Activated gamma-delta T cell (primary cell): ENCODE data around the gene TRAF2.

Source experiments
- DNase-seq: peaks from one replicate; lab custom pipeline; 2025; lab: John Stamatoyannopoulos, UW

TRAF2 gene

DNA sequence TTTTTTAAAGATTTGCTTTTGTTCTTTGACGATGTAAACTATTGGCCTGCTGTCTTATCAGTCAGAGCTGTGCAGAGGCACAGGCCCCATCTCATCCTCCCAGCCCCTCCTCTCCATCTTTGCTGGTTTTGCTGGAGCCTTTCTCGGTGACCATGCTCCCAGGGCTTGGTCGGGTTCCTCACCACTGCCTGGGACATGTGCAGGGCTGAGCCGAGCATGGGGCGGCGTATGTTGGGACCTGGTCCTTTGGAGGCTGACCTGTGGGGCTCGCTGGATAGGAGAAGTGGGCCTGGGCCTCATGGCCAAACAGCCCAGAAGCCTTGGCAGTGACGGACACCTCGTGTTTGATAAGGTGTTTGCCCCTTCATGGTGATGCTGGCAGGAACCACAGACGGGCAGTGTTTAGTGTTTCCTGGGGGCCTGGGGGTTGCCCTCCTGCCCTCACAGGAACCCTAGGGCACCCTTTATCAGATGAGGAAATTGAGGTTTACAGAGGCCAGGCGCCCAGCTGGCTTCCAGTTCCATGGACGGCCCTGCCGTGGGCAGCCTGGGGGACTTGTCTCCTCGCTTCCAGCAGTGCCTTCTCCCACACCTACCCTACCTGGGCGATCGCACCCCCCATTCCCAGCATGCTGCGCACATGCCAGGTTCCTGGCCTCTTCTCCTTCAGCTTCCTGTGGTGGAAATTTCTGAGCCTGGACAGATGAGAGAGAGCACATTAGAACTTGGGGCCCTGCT lies 27.6 kb downstream of the TRAF2 start:
- DNase-seq: no peak

GRCh38 chr9:136915632-136916329 lies 29.5 kb downstream of the TRAF2 start:
- no peak for DNase-seq

DNA sequence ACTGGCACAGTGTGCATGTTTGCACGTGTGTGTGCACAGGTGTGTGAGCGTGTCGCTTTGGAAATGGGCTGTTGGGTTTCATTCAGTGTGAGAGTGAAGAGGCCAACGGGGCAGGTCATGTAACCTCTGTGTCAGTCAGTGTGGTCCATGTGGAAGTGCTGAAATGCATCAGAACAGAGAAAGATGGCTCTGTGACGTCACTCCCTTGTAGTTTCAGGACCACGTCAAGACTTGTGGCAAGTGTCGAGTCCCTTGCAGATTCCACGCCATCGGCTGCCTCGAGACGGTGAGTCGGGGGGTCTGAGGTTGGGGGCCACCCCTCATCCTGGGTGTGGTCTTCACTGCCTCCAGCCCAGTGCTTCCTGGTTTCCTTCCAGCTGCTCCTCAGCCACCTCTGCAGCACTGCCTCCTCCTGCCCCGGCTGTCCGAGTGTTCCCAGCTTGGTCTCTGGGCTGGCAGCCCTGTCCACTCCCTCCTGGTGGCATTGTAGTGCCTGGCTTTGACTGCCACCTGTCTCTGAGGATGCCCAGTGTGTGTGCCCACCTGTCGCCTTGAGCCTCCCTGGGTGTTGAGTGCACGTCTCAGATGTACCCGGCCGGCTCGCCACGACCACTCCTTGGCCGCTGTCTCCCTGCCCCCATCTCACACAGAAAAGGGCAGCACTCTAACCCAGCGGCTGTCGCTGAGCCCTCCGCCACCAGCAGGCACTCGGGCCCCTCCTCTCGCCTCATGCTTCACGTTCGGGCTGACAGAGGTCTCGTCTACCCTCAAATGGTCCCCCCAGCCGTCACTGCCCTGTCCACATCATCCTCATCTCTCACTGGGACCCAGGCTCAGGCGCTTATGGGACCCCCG lies 30.2 kb downstream of the TRAF2 start:
- DNase-seq: no peak

- DNase-seq: no peak
Observed at GRCh38 chr9:136917902-136918301, 31.6 kb downstream of the TRAF2 start.

GRCh38 chr9:136920069-136920468 lies 33.8 kb downstream of the TRAF2 start:
- no peak for DNase-seq

DNA sequence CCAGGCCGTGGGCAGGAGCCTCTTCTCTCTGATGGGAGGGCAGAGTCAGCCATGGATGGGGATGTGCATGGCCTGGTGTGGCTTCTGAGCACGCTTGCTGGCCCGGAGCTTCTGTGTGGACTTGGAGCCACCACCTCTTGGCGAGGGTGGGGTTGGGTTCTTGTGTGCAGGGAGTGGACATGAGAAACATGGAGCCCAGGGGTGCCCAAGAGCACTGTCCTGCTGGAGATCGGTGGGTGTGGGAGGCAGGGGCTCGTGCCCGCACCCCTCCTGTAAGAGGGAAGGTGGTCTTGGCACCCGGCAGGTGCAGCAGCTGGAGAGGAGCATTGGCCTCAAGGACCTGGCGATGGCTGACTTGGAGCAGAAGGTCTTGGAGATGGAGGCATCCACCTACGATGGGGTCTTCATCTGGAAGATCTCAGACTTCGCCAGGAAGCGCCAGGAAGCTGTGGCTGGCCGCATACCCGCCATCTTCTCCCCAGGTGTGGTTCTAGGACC lies 34.5 kb downstream of the TRAF2 start:
- DNase-seq: no peak

- DNase-seq: no peak
Observed at GRCh38 chr9:136921307-136921706, 35.0 kb downstream of the TRAF2 start.

- DNase-seq: no peak
Observed at GRCh38 chr9:136921718-136922117, 35.4 kb downstream of the TRAF2 start.

DNA sequence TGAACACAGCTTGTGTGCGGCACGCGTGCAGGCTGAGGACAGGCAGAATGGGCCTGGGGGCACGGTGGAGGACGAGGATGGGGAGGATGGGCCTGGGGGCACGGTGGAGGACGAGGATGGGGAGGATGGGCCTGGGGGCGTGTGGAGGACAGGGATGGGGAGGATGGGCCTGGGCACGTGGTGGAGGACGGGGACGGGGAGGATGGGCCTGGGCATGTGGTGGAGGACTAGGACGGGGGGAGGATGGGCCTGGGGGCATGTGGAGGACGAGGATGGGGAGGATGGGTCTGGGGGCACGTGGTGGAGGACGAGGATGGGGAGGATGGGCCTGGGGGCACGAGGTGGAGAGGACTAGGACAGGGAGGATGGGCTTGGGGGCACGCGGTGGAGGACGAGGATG lies 36.2 kb downstream of the TRAF2 start:
- no peak for DNase-seq

DNA sequence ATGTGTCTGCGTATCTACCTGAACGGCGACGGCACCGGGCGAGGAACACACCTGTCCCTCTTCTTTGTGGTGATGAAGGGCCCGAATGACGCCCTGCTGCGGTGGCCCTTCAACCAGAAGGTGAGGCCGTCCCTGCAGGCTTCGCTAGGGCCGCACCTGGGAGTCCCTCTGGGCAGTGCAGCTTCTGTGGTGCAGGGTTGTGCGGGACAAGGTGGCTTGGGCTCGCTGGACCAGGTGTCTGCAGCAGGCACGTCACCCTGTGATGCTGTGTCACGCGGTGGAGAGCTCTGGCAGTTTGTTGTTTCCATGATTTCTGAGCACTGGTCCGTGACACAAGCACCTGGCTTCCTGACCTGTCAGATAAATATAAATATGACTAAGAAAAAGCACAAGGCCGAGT lies 37.6 kb downstream of the TRAF2 start:
- no peak for DNase-seq

GRCh38 chr9:136925414-136926153 lies 39.3 kb downstream of the TRAF2 start:
- no peak for DNase-seq

DNA sequence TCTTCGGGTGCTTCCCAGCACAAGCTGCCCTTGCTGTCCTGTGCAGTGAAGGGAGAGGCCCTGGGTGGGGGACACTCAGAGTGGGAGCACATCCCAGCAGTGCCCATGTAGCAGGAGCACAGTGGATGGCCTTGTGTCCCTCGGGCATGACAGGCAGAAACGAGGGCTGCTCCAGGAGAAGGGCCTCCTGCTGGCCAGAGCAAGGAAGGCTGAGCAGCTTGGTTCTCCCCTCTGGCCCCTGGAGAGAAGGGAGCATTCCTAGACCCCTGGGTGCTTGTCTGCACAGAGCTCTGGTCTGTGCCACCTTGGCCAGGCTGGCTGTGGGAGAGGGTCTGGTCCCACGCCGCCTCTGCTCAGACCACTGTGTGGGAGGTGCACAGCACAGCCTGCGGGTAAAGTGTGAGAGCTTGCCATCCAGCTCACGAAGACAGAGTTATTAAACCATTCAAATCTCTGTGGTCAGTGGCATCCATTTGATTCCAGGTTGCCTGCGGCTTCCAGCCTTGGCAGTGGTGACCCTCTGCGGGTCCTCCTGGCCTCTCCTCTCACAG lies 39.9 kb downstream of the TRAF2 start:
- DNase-seq: no peak

GRCh38 chr9:136926749-136927148 lies 40.4 kb downstream of the TRAF2 start:
- DNase-seq: no peak

- no peak for DNase-seq
Observed at GRCh38 chr9:136927343-136928271, 41.3 kb downstream of the TRAF2 start.

DNA sequence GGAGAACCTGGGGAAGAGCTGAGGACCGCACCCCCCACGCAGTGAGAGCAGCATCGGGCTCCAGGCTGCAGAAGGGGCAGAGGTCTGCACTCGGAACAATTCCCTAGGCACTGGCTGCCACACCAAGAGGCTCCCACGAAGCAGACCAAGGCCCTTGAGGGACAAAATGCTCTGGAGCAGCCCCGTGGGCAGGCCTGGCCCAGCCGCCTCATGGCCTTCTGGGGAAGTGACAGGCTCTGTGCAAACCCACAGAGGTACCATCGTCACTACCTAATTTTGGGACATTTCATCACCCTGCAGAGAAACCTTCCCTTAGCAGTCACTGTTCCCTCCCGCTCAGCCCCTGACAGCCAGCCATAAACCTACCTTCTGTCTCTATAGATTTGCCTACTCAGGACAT lies 42.3 kb downstream of the TRAF2 start:
- DNase-seq: no peak

DNA sequence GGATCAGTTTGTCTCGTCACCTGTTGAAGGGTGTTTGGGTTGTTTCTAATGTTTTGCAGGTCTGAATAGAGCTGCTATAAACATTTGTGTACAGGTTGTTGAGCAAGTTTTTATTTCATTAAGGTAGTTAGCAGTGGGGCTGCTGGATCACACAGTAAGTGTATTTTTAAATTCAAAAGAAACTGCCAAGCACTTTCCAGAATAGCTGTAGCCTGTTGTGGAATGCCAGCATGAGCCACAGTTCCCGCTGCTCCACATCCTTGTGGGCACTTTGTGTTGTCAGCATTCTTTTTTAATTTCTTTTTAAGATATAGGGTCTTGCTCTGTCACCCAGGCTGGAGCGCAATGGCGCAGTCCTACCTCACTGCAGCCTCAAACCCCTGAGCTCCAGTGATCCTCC lies 43.7 kb downstream of the TRAF2 start:
- no peak for DNase-seq

- DNase-seq: no peak
Observed at GRCh38 chr9:136931611-136932130, 45.4 kb downstream of the TRAF2 start.

DNA sequence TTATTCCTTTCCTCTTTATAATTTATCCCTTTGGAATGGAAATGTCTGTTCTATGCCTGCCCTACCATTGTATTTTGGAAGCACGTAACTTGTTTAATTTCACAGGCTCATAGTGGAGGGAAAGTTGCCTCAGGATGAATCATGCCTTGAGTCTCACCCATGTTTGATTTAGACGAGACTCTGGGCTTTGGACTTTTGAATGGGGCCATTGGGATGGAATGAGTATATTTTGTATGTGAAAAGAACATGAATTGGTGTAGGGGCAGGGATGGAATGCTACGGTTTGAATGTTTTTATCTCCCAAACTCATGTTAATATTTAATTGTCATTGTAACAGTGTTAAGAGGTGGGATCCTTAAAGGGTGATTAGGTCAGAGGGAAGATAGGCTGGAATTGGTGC lies 48.0 kb downstream of the TRAF2 start:
- DNase-seq: no peak

GRCh38 chr9:136935651-136936050 lies 49.3 kb downstream of the TRAF2 start:
- no peak for DNase-seq

DNA sequence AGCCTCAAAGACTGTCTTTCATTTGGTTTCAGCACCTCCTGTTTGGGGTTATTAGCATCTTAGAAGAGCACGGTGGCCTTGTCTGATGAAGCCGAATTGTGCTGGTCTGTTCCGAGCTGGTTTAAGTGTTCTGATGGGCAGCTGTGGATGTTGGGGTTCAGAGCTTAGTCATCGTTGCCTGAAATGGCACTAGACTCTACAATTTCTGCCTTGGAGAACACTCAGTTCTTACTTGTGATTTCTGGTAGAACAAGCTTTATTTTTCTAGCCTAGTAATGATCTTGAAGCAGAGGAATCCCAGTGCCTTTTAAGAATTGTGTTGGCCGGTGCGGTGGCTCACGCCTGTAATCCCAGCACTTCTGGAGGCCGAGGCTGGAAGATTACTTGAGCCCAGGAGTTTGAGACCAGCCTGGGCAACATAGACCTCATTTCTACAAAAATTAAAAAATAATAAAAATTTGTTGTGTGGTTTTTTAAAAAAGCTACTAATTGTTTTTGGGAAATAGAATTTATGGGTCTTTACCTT lies 50.4 kb downstream of the TRAF2 start:
- DNase-seq: no peak
